HG03095 (cell line): ENCODE data around the gene PRKAG2.
"Not testable (repeated sequence)": the region's sequence is repeated elsewhere in the genome, so short reads cannot be mapped to it uniquely, and the experiment has no call there.

Experiments used
- ATAC-seq: cut with Tn5 transposase; IDR thresholded peaks from one replicate; pipeline ENCODE4 v1.9.1; 2021; ENCODE audit warnings: moderate library complexity; ENCODE audit not compliant: unreplicated experiment

Gene PRKAG2

DNA sequence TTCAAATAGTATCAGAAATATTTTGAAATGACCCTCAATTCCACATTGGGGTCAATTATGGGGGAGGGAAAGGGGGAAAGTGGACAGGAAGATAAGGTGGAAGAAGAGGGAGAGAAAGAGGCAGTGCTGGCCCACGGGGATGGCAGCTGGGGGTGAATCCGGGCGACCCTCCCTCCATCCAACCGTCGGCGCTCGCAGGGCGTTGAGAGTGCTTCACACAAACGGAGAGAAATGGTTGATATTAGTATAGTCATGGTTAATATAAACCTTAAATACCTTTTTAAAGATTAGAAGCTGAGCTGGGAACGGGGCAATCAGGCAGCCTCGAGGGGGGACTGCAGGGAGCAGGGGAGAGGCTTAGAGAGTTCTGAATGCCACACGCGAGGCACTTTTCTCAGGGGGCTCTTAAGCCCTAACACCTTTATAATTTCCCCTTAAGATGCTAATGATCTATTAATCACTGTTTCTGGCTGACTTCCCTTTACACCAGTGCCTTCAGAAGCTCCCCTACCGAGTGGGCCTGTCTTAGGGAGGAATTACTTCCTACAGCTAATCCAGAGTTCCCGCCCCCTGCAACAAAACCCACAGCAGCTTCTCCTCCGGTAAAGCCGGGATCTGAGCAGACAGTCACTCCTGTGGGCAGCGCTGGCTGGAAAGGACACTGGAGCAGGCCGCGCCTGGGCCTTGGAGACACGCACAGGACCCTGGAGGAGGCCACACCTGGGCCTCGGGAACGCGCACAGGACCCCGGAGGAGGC, 39.5 kb downstream of the PRKAG2 start:
- ATAC-seq = no peak

DNA sequence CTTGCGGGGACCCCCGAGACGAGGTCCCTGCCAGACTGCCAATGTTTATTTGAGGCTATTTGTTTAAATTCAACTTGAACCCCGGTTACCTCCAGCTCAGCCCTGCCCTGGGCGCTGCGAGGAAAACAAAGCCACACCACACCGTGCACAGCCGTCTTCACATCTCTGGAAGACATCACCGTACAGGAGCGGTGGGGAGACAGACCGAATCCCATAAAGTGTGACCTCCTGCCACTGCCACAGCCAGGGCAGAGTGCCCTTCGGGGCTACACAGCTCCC, 40.0 kb downstream of the PRKAG2 start:
- ATAC-seq = no peak

DNA sequence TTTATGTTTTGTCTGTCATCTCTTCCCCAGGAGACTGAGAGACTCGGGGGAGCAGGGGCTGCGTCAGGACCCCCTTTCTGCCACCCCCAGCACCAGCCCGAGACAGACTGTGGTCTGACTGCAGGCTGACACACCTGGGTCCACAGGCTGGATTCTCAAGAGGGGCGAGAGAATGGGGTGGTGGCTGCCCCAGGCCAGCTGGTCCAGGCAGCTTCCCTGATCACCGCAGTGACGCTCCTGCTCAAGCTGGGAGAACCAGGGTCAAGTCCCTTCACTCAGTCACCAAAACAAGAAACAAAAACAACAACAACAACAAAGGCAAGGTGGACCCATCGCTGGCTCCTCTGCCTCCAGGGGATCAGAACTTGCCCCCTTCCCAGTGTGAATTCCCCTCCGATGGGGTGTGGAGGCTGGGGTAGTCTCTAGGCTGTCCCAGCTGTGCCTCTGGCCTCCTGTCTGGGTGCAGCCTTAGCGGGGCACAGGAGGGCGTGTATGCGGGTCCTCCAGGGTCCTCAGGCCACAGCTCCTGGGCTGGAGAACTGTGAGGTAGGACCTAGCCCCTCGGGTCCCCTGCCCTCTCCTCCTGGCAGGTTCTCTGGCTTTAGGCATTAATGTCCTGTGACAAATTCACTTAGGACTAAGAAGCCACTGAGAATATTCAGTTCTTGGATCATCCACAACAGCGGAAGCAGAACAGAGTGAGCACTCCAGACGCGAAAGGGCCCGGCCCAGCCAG, 40.6 kb downstream of the PRKAG2 start:
- no peak for ATAC-seq

DNA sequence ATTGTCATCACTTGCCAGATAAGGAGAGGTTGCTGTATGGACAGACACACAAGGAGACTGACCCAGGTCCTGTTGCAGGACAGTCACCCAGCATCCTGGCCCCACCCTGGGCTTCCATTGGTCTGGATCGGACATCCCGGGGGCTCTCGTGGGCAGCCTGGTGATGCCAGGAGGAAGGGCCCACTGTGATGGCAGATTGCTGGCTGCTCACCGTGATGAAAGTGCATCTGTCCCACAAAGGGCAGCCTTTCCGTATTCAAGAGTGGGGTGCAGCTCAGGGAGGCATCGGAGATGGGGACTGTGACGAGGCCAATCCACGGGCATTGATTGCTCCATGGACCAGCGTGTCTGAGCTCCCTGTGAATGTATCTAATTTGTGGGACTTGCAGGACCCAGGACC, 41.3 kb downstream of the PRKAG2 start:
- ATAC-seq = no peak

DNA sequence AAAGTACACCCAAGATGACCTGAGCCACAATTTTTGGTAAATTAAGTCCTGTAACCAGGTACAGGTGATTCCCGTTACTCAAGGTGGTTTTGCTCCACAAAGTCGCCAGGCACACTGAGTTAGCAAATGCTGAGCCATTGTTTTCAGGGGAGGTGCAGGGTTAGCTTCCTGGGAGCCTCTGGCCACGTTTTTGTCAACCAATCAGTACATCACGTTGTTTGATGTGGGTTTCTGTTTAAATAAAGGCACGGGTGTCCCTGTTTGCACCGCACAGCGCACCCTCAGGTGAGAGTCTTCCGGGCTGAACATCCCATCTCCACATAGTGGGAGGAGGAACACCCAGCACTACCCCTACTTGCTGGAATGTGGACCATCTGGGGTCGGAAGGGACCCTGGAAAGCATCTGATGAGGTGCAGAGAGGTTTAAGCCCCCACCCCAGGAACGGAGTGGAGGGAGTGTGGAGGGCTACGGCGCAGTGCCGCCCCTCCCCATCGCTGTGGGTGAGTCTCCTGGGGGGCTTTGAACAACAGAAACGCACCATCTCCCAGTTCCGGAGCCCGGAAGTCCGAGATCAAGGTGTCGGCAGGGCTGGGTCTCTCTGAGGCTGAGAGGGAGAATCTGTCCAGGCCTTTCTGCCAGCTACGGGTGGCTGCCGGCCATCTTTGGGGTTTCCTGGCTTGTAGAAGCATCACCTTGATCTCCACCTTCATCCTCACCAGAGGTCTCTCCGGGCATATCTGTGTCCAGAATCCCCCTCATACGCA, 42.5 kb downstream of the PRKAG2 start:
- no peak for ATAC-seq

DNA sequence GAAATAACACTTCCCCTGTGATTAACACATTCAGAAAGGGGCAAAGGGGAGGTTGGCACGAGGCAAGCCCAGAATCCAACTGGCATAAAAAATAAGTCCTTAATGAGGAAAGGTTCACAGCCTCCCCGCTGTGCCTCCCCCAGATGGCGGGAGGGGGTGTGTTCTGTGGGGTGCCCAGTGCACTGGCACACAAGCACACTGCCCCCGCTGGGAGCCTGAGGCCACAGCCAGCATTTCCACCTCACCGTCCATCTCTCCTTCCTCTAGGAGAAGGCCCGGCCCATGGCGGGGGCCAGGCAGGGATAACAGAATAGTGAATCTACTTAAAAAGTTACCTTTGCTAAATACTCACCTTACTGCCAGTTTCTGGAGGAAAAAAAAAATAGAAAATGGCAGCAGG, 43.2 kb downstream of the PRKAG2 start:
- no peak for ATAC-seq

DNA sequence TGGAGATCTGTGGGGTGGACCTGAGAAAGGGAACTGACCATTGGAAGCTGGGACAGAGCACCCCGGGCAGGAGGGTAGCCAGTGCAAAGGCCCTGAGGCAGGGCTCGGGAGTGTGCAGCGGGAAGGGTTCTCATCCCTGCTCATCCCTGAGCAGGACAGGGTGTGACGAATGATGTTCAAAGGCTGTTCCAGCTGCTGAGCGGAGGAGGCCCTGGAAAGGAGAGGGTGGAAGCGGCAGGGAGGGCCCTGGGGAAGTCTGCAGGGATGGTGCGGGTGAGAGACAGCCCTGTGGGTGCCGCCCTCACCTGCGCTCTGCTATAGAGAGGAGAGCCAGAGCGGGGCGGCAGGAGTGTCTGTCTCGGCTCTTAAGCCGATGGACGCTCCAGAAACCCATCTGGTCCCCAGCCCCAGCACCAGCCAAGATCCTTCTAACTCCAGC, 43.7 kb downstream of the PRKAG2 start:
- no peak for ATAC-seq

DNA sequence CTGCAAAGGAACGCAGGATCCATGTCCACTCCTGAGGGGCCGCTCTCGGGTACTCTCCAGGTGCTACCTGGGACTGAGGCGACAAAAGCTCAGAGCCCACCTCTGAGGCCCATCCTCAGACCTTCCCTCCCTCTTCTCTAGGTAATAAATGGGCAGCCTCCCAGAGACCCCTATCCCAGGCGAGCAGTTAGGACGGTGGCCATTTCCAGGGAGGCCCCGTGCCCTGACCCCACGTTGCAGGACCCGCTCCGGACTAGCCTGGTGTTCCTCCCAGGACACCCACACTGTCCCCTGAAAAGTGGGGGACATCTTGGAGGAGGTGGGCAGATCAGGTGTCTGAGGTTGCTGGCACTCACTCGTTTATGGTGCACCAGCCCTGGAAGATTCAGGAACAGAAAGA, 44.3 kb downstream of the PRKAG2 start:
- no peak for ATAC-seq

DNA sequence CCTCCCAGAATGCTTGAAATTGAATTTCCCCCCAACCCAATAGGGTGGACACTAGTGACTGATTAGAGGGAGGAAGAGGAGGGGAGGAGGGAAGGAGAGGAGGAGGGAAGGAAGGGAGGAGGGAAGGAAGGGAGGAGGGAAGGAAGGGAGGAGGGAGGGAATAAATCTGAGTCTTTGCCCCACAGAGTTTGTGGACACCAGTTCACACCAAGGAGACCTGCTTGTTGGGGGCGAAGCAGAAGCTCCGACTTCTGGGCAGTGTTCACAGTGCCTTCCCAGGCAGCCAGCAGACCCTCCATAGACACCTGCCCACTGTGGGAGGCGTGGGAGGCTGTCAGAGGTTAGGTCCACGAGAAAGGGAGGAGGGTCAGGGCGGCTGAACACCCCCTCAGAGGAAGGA, 44.8 kb downstream of the PRKAG2 start:
- ATAC-seq = no peak

DNA sequence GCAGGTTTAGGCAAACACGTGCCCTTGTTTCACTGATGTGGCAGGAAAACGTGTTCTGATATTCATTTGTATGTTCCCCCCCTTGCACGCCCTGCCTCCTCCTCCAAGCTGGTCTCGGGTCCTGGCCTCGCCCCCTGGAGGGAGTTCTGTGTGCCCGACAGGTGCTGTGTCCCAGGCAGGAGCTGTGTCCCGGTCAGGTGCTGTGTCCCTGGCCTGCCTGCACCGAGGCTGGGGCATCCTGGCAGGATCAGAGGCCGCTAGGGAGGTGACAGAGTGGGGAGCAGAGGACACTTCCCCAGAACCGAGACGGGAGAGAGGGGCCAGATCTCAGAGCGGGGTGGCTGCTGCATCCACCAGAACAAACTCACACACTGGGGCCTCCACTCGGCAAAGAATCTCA, 45.3 kb downstream of the PRKAG2 start:
- no peak for ATAC-seq

DNA sequence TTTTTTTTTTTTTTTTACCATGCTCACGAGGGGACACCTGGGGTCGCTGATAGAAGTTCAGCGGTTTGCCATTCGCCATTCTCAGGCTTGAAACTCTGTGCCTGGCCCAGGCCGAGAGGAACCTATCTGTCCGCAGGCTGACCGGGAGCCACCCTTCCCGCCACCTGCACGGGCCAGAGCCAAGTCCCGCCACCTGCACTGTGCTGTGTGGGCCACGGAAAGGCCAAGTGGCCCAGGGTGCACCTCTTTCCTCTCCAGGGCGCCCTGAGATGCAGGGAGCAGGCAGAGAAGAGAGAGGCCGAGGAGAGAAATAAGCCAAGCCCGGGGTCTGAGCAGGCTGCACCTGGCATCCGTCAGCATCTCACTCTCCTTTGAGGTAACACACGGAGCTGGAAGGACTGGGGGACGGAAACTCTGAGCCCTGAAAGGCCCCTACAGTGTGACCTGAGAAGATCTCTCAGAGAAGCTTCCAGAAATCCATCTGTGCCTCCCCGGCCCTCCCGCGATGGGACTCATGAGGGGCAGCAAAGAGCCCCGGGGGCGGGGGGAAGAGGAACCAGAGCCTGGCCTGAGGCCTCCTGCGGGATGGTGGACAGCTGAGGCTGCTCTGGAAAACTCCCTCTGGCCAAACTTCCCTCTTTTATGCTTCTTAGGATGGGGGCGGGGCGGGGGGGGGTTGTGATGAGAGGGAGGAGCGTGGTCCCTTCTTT, 46.6 kb downstream of the PRKAG2 start:
- no peak for ATAC-seq

DNA sequence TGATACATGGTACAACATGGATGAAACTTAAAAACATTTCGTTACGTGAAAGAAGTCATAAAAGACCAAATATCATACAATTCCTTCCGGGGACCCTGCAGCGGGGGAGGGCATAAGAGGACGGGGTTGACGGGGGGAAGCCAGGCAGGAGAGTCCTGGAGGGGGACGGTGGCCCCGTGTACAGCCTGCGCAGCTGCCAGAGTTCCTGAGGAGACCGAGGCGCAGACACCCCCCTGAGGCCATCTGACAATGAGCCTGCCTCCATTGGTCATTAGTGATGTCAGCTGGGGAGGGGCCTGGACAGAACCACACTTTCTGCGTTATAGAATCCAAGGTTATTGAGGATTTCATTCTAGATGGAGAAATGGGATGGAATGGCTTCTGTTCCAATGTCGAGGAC, 47.2 kb downstream of the PRKAG2 start:
- ATAC-seq = no peak

DNA sequence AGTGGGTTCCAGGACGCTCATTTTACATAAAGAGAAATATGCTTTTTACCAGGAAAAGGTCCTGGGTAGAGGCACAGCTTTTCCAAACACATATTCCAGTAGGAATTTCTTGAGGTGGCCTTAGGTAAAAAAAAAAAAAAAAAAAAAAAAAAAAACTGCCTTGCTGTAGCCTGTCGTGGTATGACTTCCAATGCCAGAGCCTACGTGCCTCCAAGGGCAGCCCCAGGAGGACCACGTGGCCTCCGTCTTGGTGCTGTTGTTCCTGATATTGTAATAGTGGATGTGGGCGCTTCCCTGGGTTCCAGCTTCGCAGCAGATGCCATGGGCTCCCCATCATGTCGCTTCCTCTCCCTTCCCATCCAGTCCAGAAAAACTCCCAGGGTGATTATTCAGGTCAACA, 49.3 kb downstream of the PRKAG2 start:
- no peak for ATAC-seq

DNA sequence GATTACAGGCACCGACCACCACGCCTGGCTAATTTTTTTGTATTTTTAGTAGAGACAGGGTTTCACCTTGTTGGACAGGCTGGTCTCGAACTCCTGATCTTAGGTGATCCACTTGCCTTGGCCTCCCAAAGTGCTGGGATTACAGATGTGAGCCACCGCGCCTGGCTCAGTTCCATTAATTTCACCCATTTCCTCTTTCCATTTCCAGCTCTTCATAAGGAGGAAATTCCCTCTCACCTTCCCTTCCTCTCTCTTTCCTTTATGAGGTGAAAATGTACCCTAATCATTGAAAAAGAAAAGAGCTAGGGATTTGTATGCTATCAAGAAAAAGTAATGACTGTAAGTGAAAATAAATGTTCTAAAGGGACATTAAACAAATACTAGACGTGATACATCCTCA, 50.6 kb downstream of the PRKAG2 start:
- ATAC-seq = not testable (repeated sequence)

DNA sequence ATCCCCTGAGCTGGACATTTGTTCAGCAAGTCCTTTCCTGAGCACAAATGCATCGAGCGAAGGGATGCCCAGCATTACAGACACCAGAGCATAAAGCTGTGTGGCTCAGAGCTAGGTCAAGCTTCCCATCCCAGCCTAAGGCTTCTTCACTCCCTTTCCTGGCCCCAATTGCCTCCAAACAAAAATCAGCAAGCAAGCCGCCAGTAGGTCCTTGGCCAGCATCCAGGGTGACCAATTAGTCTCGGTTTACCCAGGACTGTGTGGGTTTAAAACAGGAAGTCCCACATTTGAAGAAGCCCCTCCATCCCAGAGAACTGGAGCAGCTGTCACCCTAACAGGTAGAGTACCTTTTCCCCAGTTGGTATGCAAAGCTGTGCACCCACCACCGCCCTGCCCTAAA, 51.2 kb downstream of the PRKAG2 start:
- ATAC-seq = no peak

DNA sequence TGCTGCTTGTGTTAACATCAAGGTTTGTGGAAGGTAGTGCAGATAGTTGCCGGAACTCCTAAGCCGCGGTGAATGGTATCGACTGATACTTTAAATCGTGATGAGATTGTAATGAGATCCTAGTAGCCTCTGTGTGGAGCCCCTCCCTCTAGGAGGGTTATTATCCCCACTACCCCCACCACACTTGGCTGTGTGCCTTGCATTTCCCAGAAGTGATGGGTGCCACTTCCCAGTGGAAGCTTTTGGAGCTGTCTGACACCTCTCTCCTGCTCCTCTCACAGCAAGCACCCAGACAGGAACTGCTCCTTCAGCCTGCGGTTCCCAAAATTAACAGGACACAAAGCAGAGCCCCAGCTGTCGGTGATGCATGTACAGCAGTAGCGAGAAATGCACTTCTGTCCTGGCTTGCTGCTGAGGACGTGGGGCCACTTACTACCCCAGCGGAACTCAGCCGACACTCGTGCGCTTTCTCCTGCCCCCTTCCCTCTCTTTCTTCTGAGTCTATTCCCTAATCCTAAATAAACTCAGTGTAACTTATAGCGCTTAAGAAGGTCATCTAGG, 52.5 kb downstream of the PRKAG2 start:
- no peak for ATAC-seq

DNA sequence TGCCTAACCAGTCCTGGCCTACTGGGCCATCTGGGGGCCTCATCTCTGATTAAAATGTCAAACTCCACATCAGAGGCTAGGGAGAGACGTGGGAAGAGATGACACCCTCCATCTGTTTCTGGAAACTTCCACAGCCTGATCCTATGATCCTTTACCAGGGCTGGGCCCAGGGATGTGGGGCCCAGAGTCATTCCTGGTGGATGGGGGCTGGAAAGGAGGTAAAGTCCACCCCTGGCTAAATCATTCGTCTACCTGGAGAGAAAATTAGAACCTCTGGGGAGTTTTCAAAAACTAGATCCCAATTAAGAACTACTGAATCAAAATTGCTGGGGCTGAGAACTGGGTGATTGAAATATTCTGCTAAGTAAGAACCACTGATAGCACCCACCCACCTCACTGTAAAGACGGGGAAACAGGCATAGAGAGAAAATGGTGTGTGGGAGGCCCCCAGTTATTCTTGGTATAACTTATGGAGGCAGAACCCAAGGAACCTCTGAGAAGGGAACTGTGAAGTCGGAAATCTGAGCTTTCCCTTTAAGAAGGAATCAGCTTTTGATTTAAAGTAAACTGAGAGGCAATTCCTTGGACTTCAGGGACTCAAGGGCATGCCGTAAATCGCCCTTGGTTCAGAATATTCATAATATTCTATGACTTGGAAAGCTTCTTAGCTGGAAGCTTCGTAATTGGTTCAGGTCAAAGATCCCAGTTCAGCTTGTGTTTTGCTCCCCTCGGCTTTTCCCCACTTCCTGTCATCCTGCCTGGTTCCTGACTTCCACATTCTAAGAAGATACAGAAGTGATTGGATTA, 53.1 kb downstream of the PRKAG2 start:
- ATAC-seq = no peak

DNA sequence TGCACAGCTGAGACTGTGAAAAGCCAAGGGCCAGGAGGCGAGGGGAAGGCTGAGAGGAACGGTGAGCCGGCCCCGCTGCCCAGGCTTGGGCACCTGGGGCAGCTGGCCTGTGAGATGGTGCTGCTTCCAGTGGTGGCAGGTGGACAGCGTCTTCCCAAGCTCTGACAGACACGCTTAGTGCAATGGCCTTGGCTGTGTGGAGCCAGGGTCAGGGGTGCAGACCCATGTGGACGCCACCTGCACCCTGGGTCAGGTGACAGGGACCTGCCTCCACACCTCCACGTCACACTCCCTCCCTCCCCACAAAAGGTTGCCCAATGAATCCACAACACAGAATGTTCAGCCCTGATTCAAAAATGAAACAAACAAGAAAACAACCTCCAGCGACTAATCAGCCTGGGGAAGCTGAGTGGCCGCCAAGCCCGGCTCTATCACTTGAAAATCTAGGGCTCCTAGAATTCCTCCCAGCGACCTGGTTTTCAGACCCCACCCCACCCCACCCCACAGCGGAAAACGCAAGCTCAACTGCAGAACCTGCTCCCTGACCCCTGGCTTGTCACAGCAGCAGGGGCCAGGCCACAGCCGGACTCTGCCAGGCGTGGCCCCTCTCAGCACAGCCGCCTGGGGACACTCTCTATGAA, 54.3 kb downstream of the PRKAG2 start:
- ATAC-seq = no peak

DNA sequence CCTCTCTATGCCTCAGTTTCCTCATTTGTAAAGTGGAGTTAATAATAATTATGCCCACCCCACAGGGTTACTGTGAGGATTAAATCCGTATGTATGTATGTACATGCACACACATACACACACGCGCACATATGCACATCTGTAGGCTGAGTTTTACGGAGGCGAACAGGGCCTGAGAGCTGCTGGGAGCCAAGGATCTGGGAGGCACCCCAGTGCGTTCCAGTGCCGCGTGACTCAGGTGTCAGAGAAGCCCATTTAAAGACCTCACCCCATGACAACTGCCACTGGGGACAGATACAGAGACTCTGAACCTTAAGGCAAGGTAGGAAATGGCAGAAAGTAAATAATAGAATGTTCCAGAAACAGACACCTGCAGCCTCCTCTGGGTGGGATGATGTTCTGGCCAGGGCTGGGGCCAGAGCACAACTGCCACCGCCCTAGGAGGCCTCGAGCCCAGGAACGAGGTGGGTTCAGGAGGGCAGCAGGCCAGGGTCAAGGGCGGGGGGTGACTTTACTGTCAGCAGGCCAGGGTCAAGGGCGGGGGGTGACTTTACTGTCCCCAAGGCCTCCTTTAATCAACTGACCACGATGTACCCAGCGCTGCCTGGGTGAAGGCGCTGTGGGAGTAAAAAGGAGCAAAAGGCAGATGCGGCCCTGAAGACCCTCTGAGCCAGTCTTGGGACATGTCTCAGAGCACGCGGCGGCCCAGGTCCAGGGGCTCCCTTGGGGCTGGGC, 54.9 kb downstream of the PRKAG2 start:
- no peak for ATAC-seq
